Midbrain (tissue), 1 donor: ENCODE data around the gene NEUROD1.
A peak's percentile ranks its signal among the peaks of the same experiment; 100 is the strongest.
"Not testable (repeated sequence)": the region's sequence is repeated elsewhere in the genome, so short reads cannot be mapped to it uniquely, and the experiment has no call there.

Experiments
- DNase-seq: peaks from one replicate; lab custom pipeline; 2025; lab: John Stamatoyannopoulos, UW

NEUROD1 gene

DNA sequence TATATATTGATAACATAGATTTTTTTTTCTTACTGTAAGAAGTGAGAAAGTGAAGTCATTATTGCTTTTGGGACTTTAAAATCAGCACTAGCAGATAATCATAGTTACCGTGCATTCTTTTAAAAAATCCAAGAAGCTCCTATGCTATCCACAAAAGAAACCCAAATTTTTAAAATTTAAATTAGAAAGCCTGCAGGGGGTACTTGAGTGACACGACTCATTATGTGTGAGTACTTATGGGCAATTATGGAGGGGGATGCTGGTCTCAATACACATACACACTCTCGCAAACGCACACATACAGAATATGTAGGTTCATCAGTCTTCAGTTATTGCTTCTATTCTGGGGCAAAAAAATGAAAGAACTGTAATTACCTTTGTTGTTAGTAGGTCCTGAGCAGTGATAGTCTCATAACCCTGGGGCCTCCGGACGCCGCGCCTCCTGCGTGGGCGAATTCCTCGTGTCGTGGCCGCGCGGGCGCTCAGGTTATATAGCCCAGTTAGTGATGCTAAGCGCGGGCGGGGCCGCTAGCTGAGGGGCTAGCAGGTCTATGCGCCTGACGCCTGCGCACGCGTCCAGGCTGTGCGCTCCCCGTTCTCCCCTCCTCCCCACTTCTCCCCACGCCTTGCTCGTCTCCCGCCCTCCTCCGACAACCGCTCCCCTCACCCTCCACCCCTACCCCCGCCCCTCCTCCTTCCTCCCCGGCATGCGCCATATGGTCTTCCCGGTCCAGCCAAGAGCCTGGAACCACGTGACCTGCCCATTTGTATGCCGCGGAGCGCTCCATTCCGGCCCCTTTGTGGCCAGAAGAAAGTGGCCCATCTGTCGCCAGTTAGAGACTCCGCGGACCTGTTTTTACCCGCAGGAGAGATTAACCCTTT is at the start of gene NEUROD1:
Gene NEUROD1 (minus strand): TSS at position 463 of the 882 bp plus-strand sequence. CDS start 1,657 bp downstream, outside the sequence.
- peak; percentile 15 for DNase-seq

DNA sequence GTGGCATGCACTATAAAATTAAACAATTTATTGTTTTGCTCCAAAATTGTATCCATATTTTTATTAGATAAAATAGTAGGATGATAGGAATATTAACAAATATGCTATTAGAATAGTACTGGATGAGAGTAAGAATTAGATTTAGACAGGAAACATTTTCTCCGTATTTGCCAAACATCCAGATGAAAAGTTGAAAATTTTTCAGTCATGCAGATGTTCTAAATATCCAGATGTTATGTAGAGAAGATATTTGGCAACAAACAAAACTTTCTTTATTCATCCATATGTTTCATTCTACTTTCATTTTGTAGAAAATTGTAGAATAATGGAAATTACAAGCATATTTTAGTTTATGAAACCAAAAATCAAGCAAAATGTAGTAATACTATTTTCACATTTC is 45.2 kb upstream of the NEUROD1 start:
- DNase-seq: no peak

DNA sequence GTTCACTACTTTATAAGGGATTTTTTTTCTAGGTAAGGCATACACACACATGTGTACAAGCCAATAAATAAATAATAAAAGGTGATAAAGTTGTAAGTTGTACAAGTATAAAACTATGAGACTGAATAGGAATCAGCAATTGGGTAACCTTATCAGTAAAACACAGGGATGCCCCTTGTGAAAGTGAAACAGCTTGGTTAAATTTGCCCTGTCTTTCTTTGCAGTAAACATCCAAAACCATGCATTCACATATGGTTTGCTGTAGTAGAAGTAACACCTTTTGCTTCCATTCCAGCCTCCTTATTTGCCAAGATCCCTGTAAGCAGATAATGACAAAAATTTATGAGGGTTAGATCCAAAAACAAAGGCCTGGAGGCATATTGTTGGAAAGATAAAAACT is 44.3 kb upstream of the NEUROD1 start:
- no peak for DNase-seq

DNA sequence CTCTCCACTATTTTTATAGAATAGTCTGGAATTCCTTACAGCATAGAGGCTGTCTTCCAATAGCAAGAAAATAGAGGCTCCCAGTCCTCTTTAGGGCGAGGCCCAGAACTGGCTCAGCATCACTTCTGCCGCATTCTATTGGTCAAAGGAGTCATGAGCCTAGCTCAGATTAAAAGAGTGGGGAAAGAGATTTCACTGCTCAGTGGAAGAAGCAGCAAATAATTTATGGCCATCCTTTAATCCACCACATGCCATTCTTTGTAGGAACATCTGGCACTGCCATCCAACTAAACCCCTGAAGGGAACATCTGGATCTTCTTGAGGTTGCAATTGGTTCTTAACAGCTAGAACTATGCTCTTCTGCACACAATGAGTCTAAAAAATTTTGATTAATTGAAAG is 43.4 kb upstream of the NEUROD1 start:
- DNase-seq: no peak

DNA sequence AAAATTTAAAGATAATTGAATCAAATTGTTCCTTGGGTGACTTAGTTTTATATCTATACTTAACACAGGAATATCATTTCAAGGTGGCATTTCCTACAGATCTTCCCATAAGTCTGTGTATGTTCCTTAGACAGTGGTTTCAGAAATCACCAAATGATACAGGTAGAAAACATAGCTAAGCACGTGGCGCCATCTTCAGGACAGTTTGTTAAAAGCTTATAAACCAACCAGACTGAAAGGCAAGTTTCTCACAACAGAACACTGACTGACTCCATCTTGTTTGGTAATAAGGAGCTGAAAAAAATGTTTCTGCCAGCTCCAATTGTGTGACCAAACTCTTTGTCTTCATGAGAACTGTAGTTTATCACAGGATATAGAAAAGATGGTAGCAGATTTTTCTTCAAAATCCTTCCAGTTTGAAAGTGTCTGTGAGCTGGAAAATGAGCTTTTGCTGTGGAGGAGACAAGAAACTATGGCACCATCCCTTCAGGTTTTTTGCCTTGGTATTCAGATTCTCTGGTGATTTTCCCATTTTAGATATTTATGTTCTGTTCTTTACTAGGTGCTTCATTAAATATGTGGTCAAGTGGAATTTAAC is 34.8 kb upstream of the NEUROD1 start:
- peak; percentile 83 for DNase-seq

DNA sequence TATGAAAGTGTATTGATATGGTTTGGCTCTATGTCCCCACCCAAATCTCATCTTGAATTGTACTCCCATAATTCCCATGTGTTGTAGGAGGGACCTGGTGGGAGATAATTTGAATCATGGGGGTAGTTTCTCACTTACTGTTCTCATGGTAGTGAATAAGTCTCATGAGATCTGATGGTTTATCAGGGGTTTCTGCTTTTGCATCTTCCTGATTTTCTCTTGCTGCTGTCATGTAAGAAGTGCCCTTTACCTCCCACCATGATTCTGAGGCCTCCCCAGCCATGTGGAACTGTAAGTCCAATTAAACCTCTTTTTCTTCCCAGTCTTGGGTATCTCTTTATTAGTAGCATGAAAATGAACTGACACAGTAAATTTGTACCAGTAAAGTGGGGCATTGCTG is 30.7 kb upstream of the NEUROD1 start:
- DNase-seq: not testable (repeated sequence)

DNA sequence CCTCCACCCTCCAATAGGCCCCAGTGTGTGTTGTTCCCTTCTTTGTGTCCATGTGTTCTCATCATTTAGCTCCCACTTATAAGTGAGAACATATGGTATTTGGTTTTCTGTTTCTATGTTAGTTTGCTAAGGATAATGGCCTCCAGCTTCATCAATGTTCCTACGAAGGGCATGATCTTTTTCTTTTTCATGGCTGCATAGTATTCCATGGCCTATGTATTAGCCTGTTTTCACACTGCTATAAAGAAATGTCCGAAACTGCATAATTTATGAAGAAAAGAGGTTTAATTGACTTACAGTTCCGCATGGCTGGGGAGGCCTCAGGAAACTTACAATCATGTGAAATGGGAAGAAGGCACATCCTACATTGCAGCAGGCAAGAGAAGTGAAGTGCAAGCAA is 22.2 kb upstream of the NEUROD1 start:
- not testable (repeated sequence) for DNase-seq

DNA sequence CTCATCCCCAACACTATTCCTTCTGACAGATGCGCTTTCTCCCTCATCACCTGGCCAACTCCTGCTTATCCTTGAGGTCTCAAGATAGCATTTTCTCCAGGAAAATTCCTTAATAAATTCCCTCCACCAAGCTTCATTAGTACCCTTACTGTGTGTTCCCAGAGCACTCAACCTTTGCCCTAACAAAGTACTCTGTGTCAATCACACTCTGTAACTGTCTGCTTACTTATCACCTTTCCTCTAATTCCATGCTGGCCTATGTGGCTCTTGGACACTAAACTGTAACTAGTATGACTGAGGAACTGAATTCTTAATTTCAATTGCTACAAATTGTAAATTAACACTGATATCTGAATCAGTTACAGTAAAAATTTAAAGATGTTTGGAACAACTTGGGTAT is 17.9 kb upstream of the NEUROD1 start:
- no peak for DNase-seq

DNA sequence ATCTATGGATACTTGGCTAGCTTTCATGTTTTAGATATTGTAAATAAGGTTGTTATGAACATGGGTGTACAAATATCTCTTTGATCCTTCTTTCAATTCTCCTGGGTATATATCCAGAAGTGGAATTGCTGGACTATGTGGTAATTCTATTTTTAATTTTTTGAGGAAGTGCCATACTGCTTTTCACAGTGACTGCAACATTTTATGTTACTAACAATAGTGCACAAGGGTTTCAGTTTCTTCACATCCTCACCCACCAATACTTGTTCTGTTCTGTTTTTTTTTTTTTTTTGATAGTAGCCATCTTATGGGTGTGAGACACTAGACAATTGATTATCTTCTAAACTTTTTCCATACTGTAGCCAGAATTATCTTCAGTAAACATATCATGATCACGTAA is 17.3 kb upstream of the NEUROD1 start:
- no peak for DNase-seq

DNA sequence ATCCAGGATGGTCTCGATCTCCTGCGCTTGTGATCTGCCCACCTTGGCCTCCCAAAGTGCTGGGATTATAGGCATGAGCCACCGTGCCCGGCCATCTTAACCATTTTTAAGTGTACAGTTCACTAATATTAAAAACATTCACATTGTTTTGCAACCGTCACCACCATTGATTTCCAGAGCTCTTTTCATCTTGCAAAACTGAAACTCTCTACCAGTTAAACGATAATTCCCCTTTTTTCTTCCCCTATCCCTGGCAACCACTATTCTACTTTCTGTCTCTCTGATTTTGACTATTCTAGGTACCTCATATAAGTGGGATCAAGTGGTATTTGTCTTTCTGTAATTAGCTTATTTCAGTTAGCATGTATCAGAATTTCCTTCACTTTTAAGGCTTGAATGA is 16.8 kb upstream of the NEUROD1 start:
- no peak for DNase-seq

DNA sequence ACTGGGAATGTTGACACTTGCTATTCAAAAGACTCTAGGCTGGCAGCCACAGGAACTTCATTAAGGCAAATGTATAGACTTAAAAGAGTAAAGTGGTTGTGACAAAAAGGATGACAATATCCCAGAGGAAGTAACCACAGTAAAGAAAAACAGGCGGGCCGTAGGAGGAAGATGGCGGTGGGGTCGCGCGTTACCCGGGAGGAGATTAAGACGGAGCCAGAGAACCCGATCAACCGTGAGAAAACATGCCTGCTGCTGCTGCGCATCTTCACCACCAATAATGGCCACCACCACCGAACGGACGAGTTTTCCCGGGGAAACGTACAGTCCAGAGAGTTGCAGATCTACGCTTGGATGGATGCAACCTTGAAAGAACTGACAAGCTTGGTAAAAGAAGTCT is 14.0 kb upstream of the NEUROD1 start:
- DNase-seq: no peak

DNA sequence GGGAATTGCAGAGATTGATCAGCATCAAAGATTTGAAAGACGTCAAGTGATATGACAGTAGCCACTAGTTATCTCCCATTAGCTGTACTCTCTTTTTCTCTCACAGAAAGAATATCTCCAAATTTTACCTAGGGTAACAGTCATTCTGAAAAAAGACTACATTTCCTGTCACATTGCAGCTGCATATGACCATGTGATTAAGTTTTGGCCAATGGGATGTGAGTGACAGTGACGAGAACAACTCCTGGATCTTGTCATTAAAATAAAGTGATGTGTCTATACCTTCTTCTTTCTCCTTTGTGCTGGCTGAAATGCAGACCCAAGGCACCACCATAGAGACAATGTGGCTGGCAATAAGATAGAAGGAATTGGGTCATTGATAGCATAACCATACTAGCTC is 10.5 kb upstream of the NEUROD1 start:
- no peak for DNase-seq

DNA sequence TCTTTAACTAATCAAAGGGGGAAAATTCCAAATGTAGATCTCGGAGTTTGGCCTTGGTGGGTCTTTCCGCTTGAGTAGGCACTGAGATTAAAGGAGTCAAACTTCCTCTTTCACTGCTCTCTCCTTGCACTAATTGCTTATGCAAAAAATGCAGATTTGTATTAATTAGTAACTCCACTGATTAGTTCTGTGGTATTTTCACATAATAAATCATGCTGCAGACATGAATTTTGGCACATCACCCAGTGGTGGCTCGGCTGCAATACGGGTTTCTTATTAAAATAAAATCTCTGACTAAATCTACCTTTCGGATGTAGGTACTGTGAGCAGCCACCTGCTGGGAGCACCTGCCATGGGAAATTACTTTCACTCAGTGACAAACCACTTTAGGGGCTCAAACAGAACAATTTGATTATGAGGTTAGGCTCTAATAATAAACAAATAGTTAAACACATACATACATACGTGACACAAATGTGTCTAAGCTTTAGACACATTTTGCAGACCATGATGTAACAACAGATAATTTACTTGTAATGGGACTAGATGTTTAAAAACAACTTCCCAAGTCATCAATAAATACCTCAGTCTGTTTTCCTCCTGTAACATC is 6.4 kb upstream of the NEUROD1 start:
- no peak for DNase-seq

DNA sequence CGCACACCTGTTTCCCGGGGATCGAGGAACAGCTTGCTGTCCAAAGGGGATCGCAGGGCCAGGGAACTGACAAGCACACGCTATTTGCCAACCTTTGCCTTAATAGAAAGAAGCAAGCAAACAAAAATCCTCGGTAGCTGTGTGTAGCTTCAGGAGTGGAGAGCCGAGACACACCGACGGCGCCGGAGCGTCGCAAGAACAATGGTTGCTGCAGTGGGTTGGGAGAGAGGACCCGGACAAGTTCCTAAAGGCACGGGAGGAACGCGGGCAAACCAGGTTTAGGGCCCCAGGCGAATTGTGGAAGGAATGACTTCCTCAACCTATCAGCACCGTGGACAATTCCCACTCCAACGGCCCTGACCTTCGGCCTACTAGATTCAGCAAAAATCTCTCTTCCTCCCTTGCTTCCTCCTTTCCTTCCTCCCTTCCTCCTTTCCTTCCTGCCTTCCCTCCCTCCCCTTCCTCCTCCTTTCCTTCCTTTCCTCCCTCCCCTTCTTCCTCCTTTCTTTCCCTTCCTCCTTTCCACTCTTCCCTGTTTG is 4.9 kb upstream of the NEUROD1 start:
- DNase-seq: no peak

DNA sequence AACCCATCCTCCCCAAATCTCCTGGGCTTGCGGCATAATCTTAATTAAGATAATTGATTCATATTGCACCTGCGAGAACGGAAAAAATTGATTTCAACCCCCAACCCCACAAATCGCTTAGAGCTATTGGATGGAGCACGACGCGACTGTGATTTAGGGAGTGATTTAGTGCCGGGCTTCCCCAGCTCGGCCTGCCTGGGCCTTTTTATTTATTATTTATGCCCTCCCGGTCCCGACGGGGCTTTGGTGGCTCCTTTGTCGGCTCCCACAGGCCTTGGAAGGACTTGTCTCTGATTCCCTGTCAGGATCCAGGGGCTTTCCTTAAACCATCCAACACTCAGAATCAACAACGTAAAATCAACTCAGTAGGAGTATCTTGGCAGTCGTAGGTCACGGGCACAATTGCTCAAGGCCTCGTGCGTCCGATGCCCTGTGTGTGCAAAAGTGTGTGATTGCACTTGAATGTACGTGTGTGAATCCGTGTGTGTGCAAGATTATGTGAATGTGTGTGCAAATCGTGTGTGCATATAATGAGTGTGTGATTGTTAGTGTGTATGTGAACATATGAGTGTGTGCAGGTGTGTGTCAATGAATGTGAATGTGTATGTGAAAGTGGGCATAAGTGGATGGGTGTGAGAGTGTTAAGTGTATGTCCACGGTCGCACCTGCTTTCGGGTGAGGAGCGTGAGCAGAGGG is 4.3 kb upstream of the NEUROD1 start:
- no peak for DNase-seq

DNA sequence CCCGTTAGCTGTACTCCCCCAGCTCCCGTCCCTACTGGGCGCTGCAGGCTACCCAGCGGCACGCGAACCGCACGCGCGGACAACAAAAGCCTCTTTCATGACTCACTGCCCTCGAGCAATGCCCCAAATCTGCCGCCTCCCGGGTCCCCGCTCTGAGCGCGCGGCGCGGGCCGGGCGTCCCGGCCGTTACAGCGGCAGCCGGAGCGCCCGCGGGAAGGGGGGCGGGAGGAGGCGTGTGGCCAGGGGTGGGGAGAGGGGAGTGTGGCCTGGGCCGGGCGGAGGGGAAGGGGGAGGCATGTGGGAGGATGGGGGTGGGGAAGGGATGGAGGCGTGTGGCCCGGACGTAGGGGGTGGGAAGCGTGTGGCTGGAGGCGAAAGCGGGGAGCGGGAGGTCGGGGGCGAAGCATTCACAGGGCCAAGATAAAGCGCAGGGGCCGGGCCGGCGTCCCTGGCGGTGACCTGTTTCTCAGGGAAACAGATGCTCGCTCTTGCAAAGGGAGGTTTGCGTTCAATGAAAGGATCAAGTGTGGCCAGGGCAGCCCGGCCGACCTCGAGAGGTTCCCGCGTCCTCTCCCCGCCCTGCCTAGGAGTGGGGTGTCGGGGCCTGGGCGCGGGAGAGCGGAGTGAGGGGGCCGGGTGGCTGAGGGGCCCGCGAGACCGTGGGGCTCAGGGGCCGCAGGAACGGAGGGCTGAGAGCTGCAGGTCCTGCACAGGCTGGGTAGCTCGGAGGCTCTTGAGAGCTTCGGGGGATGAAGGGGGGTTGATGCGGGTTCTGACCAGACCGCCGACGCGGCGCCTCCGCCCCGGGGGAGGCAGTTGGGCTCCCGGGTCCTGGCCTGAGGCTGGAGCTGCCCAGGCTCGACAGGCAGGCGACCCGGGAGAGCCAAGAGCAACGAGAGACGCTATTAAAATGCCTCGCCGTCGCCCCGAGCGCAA is 3.5 kb upstream of the NEUROD1 start:
- no peak for DNase-seq

DNA sequence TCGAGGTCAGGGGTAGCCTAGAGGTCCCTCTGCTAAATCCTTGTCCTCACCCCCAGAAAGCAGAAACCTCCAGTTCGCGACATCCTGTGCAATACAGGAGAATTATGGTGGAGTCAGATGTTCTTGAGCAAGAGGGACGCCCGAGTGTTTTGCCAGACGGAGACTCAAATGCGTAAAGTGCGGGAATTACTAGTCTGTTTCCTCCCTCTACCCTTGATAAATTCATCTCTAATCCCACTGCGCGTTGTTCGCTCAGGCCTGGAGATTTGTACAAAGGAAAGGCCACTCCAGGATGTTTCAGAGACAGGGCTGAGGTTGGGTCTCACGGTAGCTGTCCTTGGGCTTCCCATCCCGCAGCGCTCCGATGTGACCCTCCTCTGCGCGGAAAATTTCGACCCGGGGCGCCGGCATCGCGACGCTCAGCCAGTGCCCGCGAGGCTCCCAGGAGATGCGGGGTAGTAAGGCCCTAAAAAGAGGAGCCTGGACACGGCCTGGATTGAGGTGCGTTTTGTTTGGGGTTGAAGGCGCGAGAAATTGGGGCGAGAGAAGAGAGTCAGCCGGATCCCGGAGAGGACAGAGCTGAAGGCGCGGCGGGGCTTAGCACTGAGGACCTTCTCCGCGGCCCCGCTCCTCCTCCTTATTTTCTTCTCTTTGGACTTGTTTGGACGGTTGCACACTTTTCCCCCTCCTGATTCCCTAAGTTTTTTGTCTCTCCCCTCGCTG is 2.6 kb upstream of the NEUROD1 start:
- DNase-seq: no peak

DNA sequence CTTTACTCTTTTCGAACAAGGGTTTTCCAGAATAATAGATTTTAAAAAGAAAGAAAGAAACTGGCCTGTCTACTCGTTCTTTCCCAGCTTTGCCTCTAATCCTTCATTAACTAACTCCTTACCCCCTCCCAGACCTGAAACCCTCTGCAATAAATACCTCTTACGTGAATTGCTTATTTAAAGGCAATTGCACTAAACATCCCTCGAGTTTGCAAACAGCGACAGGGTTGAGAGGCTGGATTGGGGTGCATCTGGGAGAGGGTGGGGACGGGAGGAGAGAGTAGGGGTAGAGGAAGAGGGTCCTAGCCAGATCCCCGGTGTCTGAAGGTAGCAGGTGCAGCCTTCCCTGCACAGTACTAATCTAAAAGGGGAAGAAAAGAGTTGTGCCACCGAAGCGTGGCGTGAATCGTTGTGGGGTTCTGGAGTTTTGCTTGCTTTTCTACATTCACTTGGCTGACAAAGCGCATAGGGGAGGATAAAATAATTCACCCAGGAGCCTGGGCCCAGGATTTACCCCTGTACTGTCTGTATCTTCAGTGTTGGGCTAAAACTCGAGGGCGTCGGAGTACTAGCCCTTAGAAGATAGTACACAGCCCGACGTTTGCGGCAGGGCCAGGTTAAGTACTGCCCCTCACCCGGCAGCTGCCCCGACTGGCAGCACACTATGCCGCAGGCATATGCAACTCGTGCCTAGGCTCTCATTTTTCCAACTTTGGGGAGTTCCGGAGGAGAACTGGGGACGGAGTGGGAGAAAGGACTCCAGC is 1.9 kb upstream of the NEUROD1 start:
- DNase-seq: no peak

DNA sequence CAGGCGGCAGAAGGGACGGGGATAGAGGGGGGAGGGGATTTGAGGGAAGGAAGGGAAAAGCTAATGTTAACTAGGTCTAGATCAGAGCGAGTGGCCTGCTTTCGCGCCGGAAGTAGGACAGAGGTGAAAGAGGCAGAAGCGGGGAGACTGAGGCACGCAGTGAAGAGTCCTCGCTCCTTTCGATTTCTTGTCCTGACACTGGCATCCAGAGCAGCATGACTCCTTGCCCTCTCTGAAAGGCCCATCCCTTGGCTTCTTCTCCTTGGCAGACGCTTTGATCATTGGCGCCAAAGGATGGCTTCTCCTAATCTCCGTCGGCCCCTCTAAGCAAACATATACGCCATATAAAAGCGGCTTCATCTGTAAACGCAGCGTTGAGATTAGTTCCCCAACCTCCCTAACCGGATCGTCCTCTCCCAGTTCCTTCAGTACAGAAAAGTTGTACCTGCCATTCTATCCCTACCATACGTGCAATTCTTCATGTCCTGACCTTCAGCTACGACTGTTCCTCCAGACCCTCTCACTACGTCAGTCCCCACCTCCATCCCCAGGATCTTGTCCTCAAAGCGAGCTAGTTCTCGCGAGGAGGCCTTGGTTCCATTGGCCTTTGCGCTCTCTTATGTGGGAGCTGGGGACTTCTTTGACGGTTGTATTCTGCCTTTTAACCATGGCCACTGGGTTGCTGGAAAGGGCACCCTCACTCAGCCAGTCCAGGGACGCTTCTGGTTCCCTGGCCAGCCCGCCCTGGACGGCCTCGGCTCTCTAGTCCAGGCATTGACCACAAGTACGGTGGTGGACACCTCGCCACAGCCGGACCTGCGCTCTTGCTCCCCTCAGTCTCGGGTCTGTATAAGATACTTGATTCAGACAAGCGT is 857 bp upstream of the NEUROD1 start:
- no peak for DNase-seq
